OCI-LY7 (cell line): ENCODE measurements around the gene MYL5.

ENCODE experiments used
- EZH2phosphoT487 ChIP-seq: fragments of 200-600 bp; sonication (generic); IDR thresholded peaks from 2 replicates; pipeline ENCODE4 v1.6.1; 2018; ENCODE audit warnings: low read depth, borderline replicate concordance, mild to moderate bottlenecking, mixed run types, antibody characterized with exemption, low read length, moderate library complexity, mixed read lengths
- TF ChIP-seq, protein P1 (sequence below): fragments of 200-600 bp; sonication (generic); conservative IDR thresholded peaks from 2 replicates; pipeline ENCODE4 v1.5.1; 2014; ENCODE audit warnings: mild to moderate bottlenecking, antibody characterized with exemption, low read length, moderate library complexity, mixed read lengths

DNA sequence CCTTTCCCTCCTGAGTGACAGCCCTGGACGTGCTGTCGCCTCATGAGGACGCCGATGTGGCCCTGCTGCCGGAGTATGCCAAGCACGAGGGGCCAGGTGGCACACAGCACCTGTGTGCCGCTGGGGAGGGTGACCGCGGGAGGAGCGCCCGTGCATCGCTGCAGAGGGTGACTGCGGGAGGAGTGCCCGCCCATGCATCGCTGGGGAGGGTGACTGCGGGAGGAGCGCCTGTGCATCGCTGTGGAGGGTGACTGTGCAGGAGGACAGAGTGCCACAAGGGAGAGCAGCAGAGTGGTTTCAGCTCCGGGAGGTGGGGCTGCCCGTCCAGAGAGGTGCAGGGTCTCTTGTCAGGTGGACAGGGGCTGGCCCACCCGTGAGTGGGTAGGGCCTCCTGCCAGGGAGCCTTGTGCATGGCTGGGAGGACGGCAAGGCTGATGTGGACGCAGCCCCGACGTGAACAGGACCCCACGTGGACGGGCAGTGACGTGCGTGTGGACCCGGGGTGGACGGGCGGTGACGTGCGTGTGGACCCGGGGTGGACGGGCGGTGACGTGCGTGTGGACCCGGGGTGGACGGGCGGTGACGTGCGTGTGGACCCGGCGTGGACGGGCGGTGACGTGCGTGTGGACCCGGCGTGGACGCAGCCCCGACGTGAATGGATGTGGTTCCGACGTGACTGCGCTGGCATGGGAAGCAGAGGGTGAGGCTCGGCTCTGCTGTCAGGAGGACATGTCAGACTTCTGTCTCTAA, 45.9 kb downstream of the MYL5 start:
- TF ChIP-seq, protein P1, sequence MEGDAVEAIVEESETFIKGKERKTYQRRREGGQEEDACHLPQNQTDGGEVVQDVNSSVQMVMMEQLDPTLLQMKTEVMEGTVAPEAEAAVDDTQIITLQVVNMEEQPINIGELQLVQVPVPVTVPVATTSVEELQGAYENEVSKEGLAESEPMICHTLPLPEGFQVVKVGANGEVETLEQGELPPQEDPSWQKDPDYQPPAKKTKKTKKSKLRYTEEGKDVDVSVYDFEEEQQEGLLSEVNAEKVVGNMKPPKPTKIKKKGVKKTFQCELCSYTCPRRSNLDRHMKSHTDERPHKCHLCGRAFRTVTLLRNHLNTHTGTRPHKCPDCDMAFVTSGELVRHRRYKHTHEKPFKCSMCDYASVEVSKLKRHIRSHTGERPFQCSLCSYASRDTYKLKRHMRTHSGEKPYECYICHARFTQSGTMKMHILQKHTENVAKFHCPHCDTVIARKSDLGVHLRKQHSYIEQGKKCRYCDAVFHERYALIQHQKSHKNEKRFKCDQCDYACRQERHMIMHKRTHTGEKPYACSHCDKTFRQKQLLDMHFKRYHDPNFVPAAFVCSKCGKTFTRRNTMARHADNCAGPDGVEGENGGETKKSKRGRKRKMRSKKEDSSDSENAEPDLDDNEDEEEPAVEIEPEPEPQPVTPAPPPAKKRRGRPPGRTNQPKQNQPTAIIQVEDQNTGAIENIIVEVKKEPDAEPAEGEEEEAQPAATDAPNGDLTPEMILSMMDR: no peak
- no peak for TF ChIP-seq EZH2phosphoT487
